ENCODE measurements around the gene TRIM27. TPM values are rescaled to one million over a fixed set of nuclear protein-coding genes. Genes with fewer than 3 reads are reported as not detected.

TRIM27 gene
- total RNA-seq, 1 donor from 2014 or later: 62.1 TPM

DNA sequence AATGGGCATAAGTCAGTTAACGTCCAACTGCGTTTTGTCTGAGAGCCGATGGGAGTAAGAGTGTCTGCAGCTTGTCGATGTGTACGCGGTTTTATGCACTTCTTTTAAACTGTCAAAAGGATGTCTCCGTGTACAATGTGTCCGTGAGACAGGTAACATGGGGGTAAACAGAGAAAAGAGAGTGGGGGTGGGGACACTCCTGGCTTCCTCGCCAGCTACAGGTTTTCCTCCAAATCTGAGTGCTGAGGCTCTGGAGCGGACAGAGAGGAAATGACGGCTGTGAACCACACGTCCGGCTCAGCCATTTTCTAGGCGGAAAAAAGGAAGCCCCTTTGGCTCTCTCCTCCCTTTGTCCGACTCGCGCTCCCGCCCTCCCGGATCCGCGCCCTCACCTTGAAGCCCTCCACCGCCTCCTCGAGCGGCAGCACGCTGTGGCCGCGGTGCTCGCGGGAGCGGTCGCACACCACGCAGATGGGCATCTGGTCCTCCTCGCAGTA is 916 bp downstream of the TRIM27 start:
- H3K27me3 ChIP-seq (ENCODE audit: control insufficient read depth in 3 of 3, insufficient read depth in 3 of 3, low read length in 3 of 3): no peaks in the 10 kb centered on the region
- peak overlapping the region; percentile 85 for H3K27ac ChIP-seq (ENCODE audit: low read depth, low read length)
- peaks cover 26 to 30% (median 29%) of the 10 kb centered on the region in 3 donors for H3K36me3 ChIP-seq (ENCODE audit: control insufficient read depth in 3 of 3, insufficient read depth in 3 of 3, low read length in 3 of 3)
- peaks cover 12 to 19% (median 17%) of the 10 kb centered on the region in 3 donors for H3K4me1 ChIP-seq (ENCODE audit: control insufficient read depth in 3 of 3, insufficient read depth in 3 of 3, low read length in 3 of 3)
- H3K9ac ChIP-seq (ENCODE audit: low read depth in 1 of 3, low read length in 3 of 3): peak overlapping the region; percentile 84 to 92 (median 91)
- no peaks in the 10 kb centered on the region for H3K9me3 ChIP-seq (ENCODE audit: control insufficient read depth in 3 of 3, low read length in 3 of 3)
- peak overlapping the region; percentile 83 to 97 (median 96) for H3K4me3 ChIP-seq (ENCODE audit: low read length in 3 of 3)

DNA sequence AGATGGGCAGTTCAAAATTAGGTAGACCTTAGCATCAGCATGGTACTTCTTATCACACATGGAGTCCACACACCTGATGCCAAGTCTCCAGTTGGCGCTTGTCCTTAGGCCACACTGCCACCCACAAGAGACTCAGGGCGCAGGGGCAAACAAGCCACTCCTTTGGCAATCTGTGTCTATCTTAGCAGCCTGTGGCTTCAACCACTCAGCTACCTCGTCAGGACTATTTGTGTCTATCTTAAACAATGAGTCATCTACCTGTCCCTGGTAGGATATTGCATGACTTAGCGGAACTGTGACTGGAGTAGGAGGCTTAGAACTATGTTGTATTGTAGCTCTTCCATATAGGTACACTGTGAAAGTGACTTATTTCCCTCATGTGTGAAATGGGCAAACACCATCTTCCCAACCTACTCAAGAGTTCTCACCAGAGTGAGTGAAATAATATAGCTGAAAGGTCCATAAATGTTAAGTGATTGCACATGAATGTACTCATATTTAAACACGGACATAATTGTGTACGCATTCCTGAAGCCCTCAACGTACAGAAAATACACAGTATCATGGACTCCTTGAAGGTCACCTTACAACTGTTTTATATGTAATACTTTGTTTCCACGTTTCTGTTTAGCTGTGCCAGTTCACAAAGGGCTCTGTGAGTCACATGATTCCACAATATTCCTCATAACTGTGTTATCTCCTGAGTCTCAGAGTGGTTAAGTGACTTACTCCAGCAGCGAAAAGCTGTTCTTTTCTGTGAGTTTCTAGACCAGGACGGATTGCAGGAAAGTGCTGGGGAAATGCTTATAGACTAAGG is 1.6 kb downstream of the TRIM27 start:
- Histone ChIP-seq H3K27ac (ENCODE audit: low read depth, low read length) (peak overlapping the region; percentile 85), H3K27me3 (ENCODE audit: control insufficient read depth in 3 of 3, insufficient read depth in 3 of 3, low read length in 3 of 3) (no peaks in the 10 kb centered on the region), H3K9ac (ENCODE audit: low read depth in 1 of 3, low read length in 3 of 3) (peak overlapping the region; percentile 84 to 92 (median 91)), H3K36me3 (ENCODE audit: control insufficient read depth in 3 of 3, insufficient read depth in 3 of 3, low read length in 3 of 3) (peaks cover 30 to 34% (median 33%) of the 10 kb centered on the region in 3 donors), H3K4me1 (ENCODE audit: control insufficient read depth in 3 of 3, insufficient read depth in 3 of 3, low read length in 3 of 3) (peaks cover 12 to 19% (median 17%) of the 10 kb centered on the region in 3 donors), H3K9me3 (ENCODE audit: control insufficient read depth in 3 of 3, low read length in 3 of 3) (no peaks in the 10 kb centered on the region), H3K4me3 (ENCODE audit: low read length in 3 of 3) (peak overlapping the region; percentile 83 to 97 (median 96))

DNA sequence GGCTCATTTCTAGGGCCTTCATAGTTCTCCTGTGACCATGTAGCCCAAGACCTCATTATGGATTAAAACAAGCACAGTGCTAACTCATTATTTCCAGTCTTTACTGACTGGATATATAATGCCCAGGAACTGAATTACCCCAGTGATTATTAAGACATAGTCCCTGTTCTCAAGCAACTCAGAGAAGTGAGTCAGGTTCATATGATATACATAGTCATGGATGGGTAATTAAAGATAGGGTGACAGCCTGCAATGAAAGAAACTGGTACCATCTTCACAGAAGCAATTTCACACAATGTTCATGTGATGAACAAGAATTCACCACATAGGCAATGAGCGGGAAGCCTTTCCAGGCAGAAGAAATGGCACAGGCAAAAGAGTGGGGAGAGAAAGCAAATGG is 3.5 kb downstream of the TRIM27 start:
- H3K4me1 ChIP-seq (ENCODE audit: control insufficient read depth in 3 of 3, insufficient read depth in 3 of 3, low read length in 3 of 3): peaks cover 12 to 19% (median 17%) of the 10 kb centered on the region in 3 donors
- H3K36me3 ChIP-seq (ENCODE audit: control insufficient read depth in 3 of 3, insufficient read depth in 3 of 3, low read length in 3 of 3): peaks cover 39 to 43% (median 40%) of the 10 kb centered on the region in 3 donors
- no peaks in the 10 kb centered on the region for H3K9me3 ChIP-seq (ENCODE audit: control insufficient read depth in 3 of 3, low read length in 3 of 3)
- H3K4me3 ChIP-seq (ENCODE audit: low read length in 3 of 3): no peak overlapping the region
- no peak overlapping the region for H3K9ac ChIP-seq (ENCODE audit: low read depth in 1 of 3, low read length in 3 of 3)
- no peaks in the 10 kb centered on the region for H3K27me3 ChIP-seq (ENCODE audit: control insufficient read depth in 3 of 3, insufficient read depth in 3 of 3, low read length in 3 of 3)
- no peak overlapping the region for H3K27ac ChIP-seq (ENCODE audit: low read depth, low read length)

DNA sequence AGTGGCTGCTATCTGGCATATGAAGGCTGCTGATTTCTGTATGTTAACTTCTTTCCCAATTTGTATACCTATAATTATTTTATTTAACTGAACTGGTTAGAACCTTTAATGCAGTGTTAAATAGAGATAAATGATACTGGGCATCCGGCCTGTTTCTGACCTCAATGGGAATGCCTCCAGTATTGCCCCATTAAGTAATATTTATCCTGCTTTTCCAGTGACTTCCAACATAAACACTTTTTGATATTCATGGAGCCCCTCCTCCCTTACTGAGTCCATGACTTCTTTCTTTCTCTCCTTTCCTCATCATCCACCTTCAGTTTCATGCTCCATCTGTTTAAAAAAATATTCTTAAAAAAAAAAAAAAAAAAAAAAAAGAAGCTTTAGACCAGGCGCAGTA is 8.8 kb downstream of the TRIM27 start:
- Histone ChIP-seq H3K9ac (ENCODE audit: low read depth in 1 of 3, low read length in 3 of 3) (no peak overlapping the region), H3K4me3 (ENCODE audit: low read length in 3 of 3) (no peak overlapping the region), H3K27ac (ENCODE audit: low read depth, low read length) (no peak overlapping the region), H3K36me3 (ENCODE audit: control insufficient read depth in 3 of 3, insufficient read depth in 3 of 3, low read length in 3 of 3) (peaks cover 39 to 43% (median 42%) of the 10 kb centered on the region in 3 donors), H3K27me3 (ENCODE audit: control insufficient read depth in 3 of 3, insufficient read depth in 3 of 3, low read length in 3 of 3) (no peaks in the 10 kb centered on the region), H3K4me1 (ENCODE audit: control insufficient read depth in 3 of 3, insufficient read depth in 3 of 3, low read length in 3 of 3) (no peaks in the 10 kb centered on the region), H3K9me3 (ENCODE audit: control insufficient read depth in 3 of 3, low read length in 3 of 3) (no peaks in the 10 kb centered on the region)

DNA sequence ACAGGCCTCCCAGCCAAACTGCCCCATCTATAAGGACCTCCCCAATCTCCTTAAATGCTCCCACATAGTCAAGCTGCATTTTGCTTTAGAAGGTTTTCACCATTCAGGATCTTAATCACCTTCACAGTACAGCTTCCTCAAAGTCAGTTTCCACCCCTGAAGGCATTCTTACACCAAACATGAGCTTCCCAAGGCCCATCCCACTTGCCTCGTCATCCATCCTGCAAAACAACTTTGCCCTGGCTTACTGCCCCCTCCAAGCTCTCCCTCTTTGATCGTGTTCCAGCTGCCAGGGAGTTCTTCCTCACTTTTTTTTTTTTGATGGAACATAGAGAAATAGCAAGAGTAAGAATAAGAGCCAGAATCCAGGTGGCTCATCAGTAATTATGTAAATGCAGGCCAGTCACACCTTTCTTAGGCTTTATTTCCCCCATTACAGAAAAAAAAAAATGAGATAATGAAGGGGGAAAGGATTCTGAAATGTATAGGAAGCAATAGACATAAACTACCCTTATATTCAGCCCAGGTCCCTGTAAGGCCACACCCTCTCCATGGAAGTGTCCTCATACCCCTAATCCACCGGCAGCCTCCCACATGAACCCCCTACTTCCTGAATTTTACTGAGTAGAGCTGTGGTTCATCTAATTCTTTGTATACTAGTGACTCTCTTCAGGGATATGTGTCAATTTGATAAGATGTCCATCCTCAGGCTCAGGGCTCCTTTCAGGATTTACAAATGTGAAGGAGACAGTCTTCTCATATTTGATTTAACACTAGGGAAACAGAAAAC is 12.7 kb downstream of the TRIM27 start:
- H3K4me3 ChIP-seq (ENCODE audit: low read length in 3 of 3): no peak overlapping the region
- no peaks in the 10 kb centered on the region for H3K9me3 ChIP-seq (ENCODE audit: control insufficient read depth in 3 of 3, low read length in 3 of 3)
- H3K36me3 ChIP-seq (ENCODE audit: control insufficient read depth in 3 of 3, insufficient read depth in 3 of 3, low read length in 3 of 3): peaks cover 38 to 49% (median 47%) of the 10 kb centered on the region in 3 donors
- H3K4me1 ChIP-seq (ENCODE audit: control insufficient read depth in 3 of 3, insufficient read depth in 3 of 3, low read length in 3 of 3): no peaks in the 10 kb centered on the region
- H3K27ac ChIP-seq (ENCODE audit: low read depth, low read length): no peak overlapping the region
- H3K27me3 ChIP-seq (ENCODE audit: control insufficient read depth in 3 of 3, insufficient read depth in 3 of 3, low read length in 3 of 3): no peaks in the 10 kb centered on the region
- H3K9ac ChIP-seq (ENCODE audit: low read depth in 1 of 3, low read length in 3 of 3): no peak overlapping the region

DNA sequence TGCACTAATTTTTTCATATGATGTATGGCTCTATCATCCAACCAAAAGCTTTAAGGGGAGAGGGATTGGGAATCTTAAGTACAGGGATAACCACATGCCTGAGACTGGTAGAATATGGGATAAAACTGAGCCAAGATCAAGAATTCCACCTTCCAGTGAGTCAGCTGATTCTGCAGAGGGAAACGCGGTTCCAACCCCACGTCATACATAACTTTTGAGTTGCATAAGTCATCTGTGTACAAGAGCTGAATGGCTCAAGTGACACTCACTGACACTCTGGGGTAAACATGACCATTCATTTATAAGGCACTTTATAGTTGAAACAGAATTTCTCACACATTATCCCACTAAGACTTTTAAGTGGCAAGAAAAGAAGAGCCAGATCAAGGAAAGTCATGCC is 16.4 kb downstream of the TRIM27 start:
- H3K4me1 ChIP-seq (ENCODE audit: control insufficient read depth in 3 of 3, insufficient read depth in 3 of 3, low read length in 3 of 3): no peaks in the 10 kb centered on the region
- no peaks in the 10 kb centered on the region for H3K9me3 ChIP-seq (ENCODE audit: control insufficient read depth in 3 of 3, low read length in 3 of 3)
- peaks cover 56 to 76% (median 66%) of the 10 kb centered on the region in 3 donors for H3K36me3 ChIP-seq (ENCODE audit: control insufficient read depth in 3 of 3, insufficient read depth in 3 of 3, low read length in 3 of 3)
- no peak overlapping the region for H3K4me3 ChIP-seq (ENCODE audit: low read length in 3 of 3)
- no peak overlapping the region for H3K9ac ChIP-seq (ENCODE audit: low read depth in 1 of 3, low read length in 3 of 3)
- H3K27ac ChIP-seq (ENCODE audit: low read depth, low read length): no peak overlapping the region
- H3K27me3 ChIP-seq (ENCODE audit: control insufficient read depth in 3 of 3, insufficient read depth in 3 of 3, low read length in 3 of 3): no peaks in the 10 kb centered on the region

DNA sequence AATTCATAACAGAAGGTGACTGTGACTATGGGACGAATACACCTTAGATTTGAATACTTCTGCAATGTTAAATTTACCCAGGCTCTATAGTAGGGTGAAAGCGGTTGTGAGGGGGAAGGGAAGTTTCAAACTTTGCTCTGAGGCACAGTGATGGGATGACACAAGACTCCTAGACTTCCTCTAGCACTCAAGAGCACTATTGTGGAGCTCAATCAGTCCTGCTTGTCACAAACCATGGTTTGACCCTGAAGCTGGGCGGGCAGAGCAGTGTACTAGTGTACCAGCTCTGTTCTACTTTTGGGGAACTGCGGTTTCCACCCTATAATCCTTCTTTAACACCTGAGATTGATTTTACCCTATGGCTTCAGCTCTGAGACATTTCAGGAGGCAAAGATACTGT is 17.1 kb downstream of the TRIM27 start:
- H3K36me3 ChIP-seq (ENCODE audit: control insufficient read depth in 3 of 3, insufficient read depth in 3 of 3, low read length in 3 of 3): peaks cover 51 to 81% (median 69%) of the 10 kb centered on the region in 3 donors
- no peaks in the 10 kb centered on the region for H3K9me3 ChIP-seq (ENCODE audit: control insufficient read depth in 3 of 3, low read length in 3 of 3)
- no peak overlapping the region for H3K9ac ChIP-seq (ENCODE audit: low read depth in 1 of 3, low read length in 3 of 3)
- no peaks in the 10 kb centered on the region for H3K27me3 ChIP-seq (ENCODE audit: control insufficient read depth in 3 of 3, insufficient read depth in 3 of 3, low read length in 3 of 3)
- no peak overlapping the region for H3K27ac ChIP-seq (ENCODE audit: low read depth, low read length)
- no peaks in the 10 kb centered on the region for H3K4me1 ChIP-seq (ENCODE audit: control insufficient read depth in 3 of 3, insufficient read depth in 3 of 3, low read length in 3 of 3)
- H3K4me3 ChIP-seq (ENCODE audit: low read length in 3 of 3): no peak overlapping the region

DNA sequence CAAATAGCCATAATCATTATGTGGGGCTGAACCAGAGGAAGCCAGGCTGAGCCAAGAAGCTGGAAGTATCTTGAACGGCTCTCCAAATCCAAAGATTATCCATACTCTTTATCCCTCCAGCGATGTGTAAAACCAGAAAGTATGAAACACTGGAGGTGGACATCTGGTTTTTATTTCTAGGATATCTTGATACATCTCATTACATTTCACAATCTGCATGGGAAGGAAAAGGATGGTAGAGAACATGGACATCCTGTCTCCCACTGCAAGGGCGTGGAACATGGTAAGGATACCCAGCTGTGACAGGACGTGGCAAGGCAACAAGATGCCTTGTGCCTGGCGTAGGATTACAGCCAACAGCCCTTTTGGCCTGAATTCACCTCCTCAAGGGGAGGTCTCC is 20.1 kb downstream of the TRIM27 start:
- peaks cover 36 to 65% (median 51%) of the 10 kb centered on the region in 3 donors for H3K36me3 ChIP-seq (ENCODE audit: control insufficient read depth in 3 of 3, insufficient read depth in 3 of 3, low read length in 3 of 3)
- no peaks in the 10 kb centered on the region for H3K9me3 ChIP-seq (ENCODE audit: control insufficient read depth in 3 of 3, low read length in 3 of 3)
- H3K4me3 ChIP-seq (ENCODE audit: low read length in 3 of 3): no peak overlapping the region
- H3K27me3 ChIP-seq (ENCODE audit: control insufficient read depth in 3 of 3, insufficient read depth in 3 of 3, low read length in 3 of 3): no peaks in the 10 kb centered on the region
- no peaks in the 10 kb centered on the region for H3K4me1 ChIP-seq (ENCODE audit: control insufficient read depth in 3 of 3, insufficient read depth in 3 of 3, low read length in 3 of 3)
- no peak overlapping the region for H3K27ac ChIP-seq (ENCODE audit: low read depth, low read length)
- H3K9ac ChIP-seq (ENCODE audit: low read depth in 1 of 3, low read length in 3 of 3): no peak overlapping the region

DNA sequence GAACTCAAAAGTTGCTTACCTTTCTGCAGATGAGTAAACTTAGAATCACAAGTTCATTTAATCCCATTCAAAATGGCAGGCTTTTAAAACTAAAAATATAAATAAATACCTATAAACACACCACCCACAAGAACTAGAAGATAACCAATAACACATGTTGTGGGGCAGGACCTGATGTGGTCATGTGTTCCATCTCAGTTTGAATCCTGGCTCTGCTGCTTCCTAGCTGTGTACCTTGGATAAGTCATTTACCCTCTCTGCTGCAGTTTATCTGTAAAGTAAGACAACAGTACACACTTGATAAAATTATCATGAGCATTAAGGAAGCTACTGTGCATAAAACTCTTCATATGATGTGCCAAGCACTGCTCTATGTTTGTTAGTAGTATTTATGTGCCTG is 22.0 kb downstream of the TRIM27 start:
- Histone ChIP-seq H3K4me3 (ENCODE audit: low read length in 3 of 3) (no peak overlapping the region), H3K27me3 (ENCODE audit: control insufficient read depth in 3 of 3, insufficient read depth in 3 of 3, low read length in 3 of 3) (no peaks in the 10 kb centered on the region), H3K9ac (ENCODE audit: low read depth in 1 of 3, low read length in 3 of 3) (no peak overlapping the region), H3K27ac (ENCODE audit: low read depth, low read length) (no peak overlapping the region), H3K9me3 (ENCODE audit: control insufficient read depth in 3 of 3, low read length in 3 of 3) (no peaks in the 10 kb centered on the region), H3K36me3 (ENCODE audit: control insufficient read depth in 3 of 3, insufficient read depth in 3 of 3, low read length in 3 of 3) (peaks cover 30 to 48% (median 37%) of the 10 kb centered on the region in 3 donors), H3K4me1 (ENCODE audit: control insufficient read depth in 3 of 3, insufficient read depth in 3 of 3, low read length in 3 of 3) (peaks cover 0 to 8% (median 4%) of the 10 kb centered on the region in 3 donors)

Measured in skeletal muscle tissue (tissue), 4 donors.